K562 (cell line): Measurements from ENCODE around the gene FOXRED2. TPM values are rescaled to one million over a fixed set of nuclear protein-coding genes. Genes with fewer than 3 reads are reported as not detected.

Source experiments
- ATAC-seq: fragments of 200-7000 bp; cut with Tn5 transposase; 3 replicates; pipeline ENCODE4 v1.9.1; 2020; ENCODE audit warnings: moderate library complexity
- BruUV-seq: library from RNA; stranded (reverse); fragments of 400-500 nt; replicated peaks from 2 replicates; lab custom pipeline; 2021; lab: Mats Ljungman, UMichigan
- CTCF ChIA-PET: fragments of 300-600 bp; formaldehyde crosslinking; extraction: SDS; loops from one replicate; lab custom pipeline; 2021; ENCODE audit warnings: low intra/inter-chr PET ratio; lab: Yijun Ruan, JAX
- POLR2A ChIA-PET: fragments of 300-600, 350-650 bp; sonication (Branson Sonifier 250); formaldehyde crosslinking; extraction: SDS; loops from one replicate; lab custom pipeline; 2021; ENCODE audit warnings: antibody characterized with exemption, inconsistent platforms; lab: Yijun Ruan, JAX
- DNase-seq, 4 experiments: peaks; one replicate each; pipeline versions ENCODE4 v3.0.0 to v3.0.0-alpha.2; 2011 to 2018; ENCODE audit warnings: low spot score in 3 of 4, mixed read lengths in 3 of 4; ENCODE audit errors: extremely low read depth in 1 of 4
- FAIRE-seq: peaks from 2 replicates; lab custom pipeline; 2011; peaks lifted over from hg19 to GRCh38; lab: Jason Lieb, UNC
- H2AFZ ChIP-seq: 2 replicates; pipeline ENCODE4 v1.6.0; 2011; ENCODE audit warnings: low read depth, low read length, control low read depth, inconsistent platforms
- H3K27ac ChIP-seq: fragments of 200-600 bp; 3 replicates; pipeline ENCODE4 v1.8.0; 2011; ENCODE audit warnings: low read depth, mild to moderate bottlenecking, control low read depth, inconsistent platforms, low read length, moderate library complexity, mixed read lengths; ENCODE audit errors: extremely low read depth
- H3K27me3 ChIP-seq, 2 experiments: fragments of 300-600 bp in 1 of 2; 2 replicates in 1 of 2; 3 replicates in 1 of 2; pipeline versions ENCODE4 v1.6.0 to v1.8.0; 2011; ENCODE audit warnings: inconsistent platforms in 2 of 2, low read length in 2 of 2, mild to moderate bottlenecking in 1 of 2, mixed read lengths in 1 of 2, moderate library complexity in 1 of 2; ENCODE audit not compliant: control insufficient read depth in 2 of 2, insufficient read depth in 2 of 2
- H3K36me3 ChIP-seq: fragments of 300-600 bp; 3 replicates; pipeline ENCODE4 v1.8.0; 2011; ENCODE audit warnings: mild to moderate bottlenecking, low read length, inconsistent platforms; ENCODE audit not compliant: control insufficient read depth, insufficient read depth
- H3K4me1 ChIP-seq, 2 experiments: fragments of 200-600 bp in 1 of 2; replicated peaks in 1 of 2; 2 replicates in 1 of 2; 3 replicates in 1 of 2; pipeline versions ENCODE4 v1.5.1 to v1.8.0; 2011; ENCODE audit warnings: inconsistent platforms in 2 of 2, low read length in 2 of 2, mild to moderate bottlenecking in 1 of 2, mixed read lengths in 1 of 2, moderate library complexity in 1 of 2; ENCODE audit not compliant: control insufficient read depth in 2 of 2, insufficient read depth in 2 of 2
- H3K4me2 ChIP-seq: 2 replicates; pipeline ENCODE4 v1.6.1; 2011; ENCODE audit warnings: low read length, control low read depth, inconsistent platforms, mixed read lengths; ENCODE audit not compliant: insufficient read depth
- H3K4me3 ChIP-seq: fragments of 200-600 bp; sonication (generic), shearing (Covaris generic); 2 replicates; pipeline ENCODE4 v1.5.1; 2016; ENCODE audit warnings: control low read depth, inconsistent platforms
- H3K79me2 ChIP-seq: fragments of 200-600 bp; 3 replicates; pipeline ENCODE4 v1.8.0; 2011; ENCODE audit warnings: low read length, inconsistent platforms; ENCODE audit not compliant: control insufficient read depth, insufficient read depth
- H3K9ac ChIP-seq, 2 experiments: 2 replicates each; pipeline versions ENCODE4 v1.6.0 to v1.6.1; 2011; ENCODE audit warnings: low read depth in 2 of 2, low read length in 2 of 2, control low read depth in 1 of 2, inconsistent platforms in 1 of 2, mild to moderate bottlenecking in 1 of 2, mixed read lengths in 1 of 2; ENCODE audit not compliant: insufficient read depth in 1 of 2
- H3K9me1 ChIP-seq: one replicate; pipeline ENCODE4 v1.6.0; 2011; ENCODE audit warnings: inconsistent platforms, mild to moderate bottlenecking, low read length, moderate library complexity; ENCODE audit not compliant: control insufficient read depth, insufficient read depth
- H3K9me3 ChIP-seq: replicated peaks from 2 replicates; pipeline ENCODE4 v1.5.1; 2011; ENCODE audit warnings: low read depth, low read length, inconsistent platforms; ENCODE audit not compliant: control insufficient read depth, insufficient read depth
- H4K20me1 ChIP-seq: replicated peaks from 2 replicates; pipeline ENCODE4 v1.6.1; 2011; ENCODE audit warnings: low read length, inconsistent platforms, mixed read lengths; ENCODE audit not compliant: control insufficient read depth, insufficient read depth
- BACH1 ChIP-seq: fragments of 200-800 bp; sonication (Bioruptor generic); IDR thresholded peaks from 2 replicates; pipeline ENCODE4 v1.6.1; 2016; ENCODE audit warnings: missing genetic modification characterization, missing compliant biosample characterization
- CBX3 ChIP-seq, 2 experiments: IDR thresholded peaks; 1 replicate in 1 of 2; 2 replicates in 1 of 2; pipeline ENCODE4 v1.6.1; 2012; ENCODE audit warnings: inconsistent platforms in 2 of 2, low read length in 2 of 2, borderline replicate concordance in 1 of 2, control low read depth in 1 of 2
- CSDE1 ChIP-seq, 2 experiments: fragments of 450-650 bp; IDR thresholded peaks; 2 replicates each; pipeline ENCODE4 v1.6.1; 2016; ENCODE audit warnings: mild to moderate bottlenecking in 1 of 2
- DNMT1 ChIP-seq: fragments of 450-650 bp; IDR thresholded peaks from 2 replicates; pipeline ENCODE4 v1.6.1; 2016; ENCODE audit warnings: antibody characterized with exemption, mild to moderate bottlenecking
- FUS ChIP-seq: fragments of 200-400 bp; formaldehyde crosslinking; optimal IDR thresholded peaks from 2 replicates; pipeline ENCODE3; 2017; ENCODE audit warnings: low read depth, low read length
- HNRNPK ChIP-seq: fragments of 200-400 bp; formaldehyde crosslinking; IDR thresholded peaks from one replicate; pipeline ENCODE4 v1.6.1; 2018; ENCODE audit warnings: mild to moderate bottlenecking, low read depth, low read length; ENCODE audit not compliant: poor library complexity, severe bottlenecking
- HNRNPLL ChIP-seq: fragments of 200-400 bp; formaldehyde crosslinking; IDR thresholded peaks from 2 replicates; pipeline ENCODE4 v1.6.1; 2017; ENCODE audit warnings: low read length, low read depth, mild to moderate bottlenecking; ENCODE audit not compliant: poor library complexity, severe bottlenecking
- HOXB6 ChIP-seq: fragments of 250-450 bp; sonication (Bioruptor Pico); IDR thresholded peaks from 2 replicates; pipeline ENCODE4 v1.5.1; 2022; ENCODE audit warnings: mild to moderate bottlenecking, borderline replicate concordance
- MAFG ChIP-seq: fragments of 450-650 bp; conservative IDR thresholded peaks from 2 replicates; pipeline ENCODE4 v1.6.1; 2016; ENCODE audit warnings: missing genetic modification characterization, missing compliant biosample characterization
- NFYB ChIP-seq: IDR thresholded peaks from 2 replicates; pipeline ENCODE4 v1.6.1; 2011; ENCODE audit warnings: mild to moderate bottlenecking, moderate library complexity; ENCODE audit not compliant: insufficient read length; ENCODE audit errors: extremely low read depth
- POU5F1 ChIP-seq: fragments of 150-350 bp; IDR thresholded peaks from 2 replicates; pipeline ENCODE4 v1.6.1; 2014; ENCODE audit warnings: borderline replicate concordance, low read length, low read depth, mild to moderate bottlenecking; ENCODE audit not compliant: partially characterized antibody
- RBBP5 ChIP-seq: fragments of 200-600 bp; sonication (generic); IDR thresholded peaks from 2 replicates; pipeline ENCODE4 v1.6.1; 2012; ENCODE audit warnings: borderline replicate concordance, mild to moderate bottlenecking, low read length, control low read depth, inconsistent platforms; ENCODE audit not compliant: insufficient read depth, poor library complexity, severe bottlenecking
- RBM39 ChIP-seq: fragments of 200-400 bp; formaldehyde crosslinking; optimal IDR thresholded peaks from 2 replicates; pipeline ENCODE3; 2018; ENCODE audit warnings: low read depth, low read length
- ZNF217 ChIP-seq: sonication (generic); formaldehyde crosslinking; IDR thresholded peaks from 2 replicates; pipeline ENCODE4 v1.8.0; 2022; ENCODE audit warnings: mild to moderate bottlenecking, missing genetic modification reagents
- WGBS: fragments of 100-300 bp; shearing (Covaris generic); methylation state at CpG from one replicate; pipeline ENCODE4 v1.1.6; 2016; ENCODE audit warnings: low coverage, mixed read lengths; ENCODE audit not compliant: insufficient coverage; ENCODE audit errors: missing lambda C conversion rate; 5-methylcytosine and 5-hydroxymethylcytosine counted together
- in situ Hi-C: fragments of 300-500 bp; cut with MboI; formaldehyde crosslinking; loops from 4 replicates; pipeline ENCODE4 v1.15.0; 2018; ENCODE audit warnings: inconsistent platforms, mixed read lengths
- intact Hi-C: fragments of 100-400 bp; cut with micrococcal nuclease; formaldehyde crosslinking; loops from 2 replicates; pipeline ENCODE4 v1.14.2; 2022
- polyA plus RNA-seq, 8 experiments: library from polyadenylated mRNA; depleted of rRNA in 4 of 8; stranded (reverse) in 5 of 8; unstranded in 3 of 8; fragments of >200 nt; fragmentation: Nextera tagmentation in 2 of 8; fragmentation: Illumina TruSeq in 1 of 8; extraction: Ambion mirVana in 2 of 8; extraction: Trizol in 1 of 8; gene quantifications; 2 replicates each; pipeline versions ENCODE4 v1.2.1 to v1.2.3, GENCODE V29; 2011 to 2014; ENCODE audit warnings: inconsistent platforms in 1 of 8, missing spikeins in 1 of 8
- total RNA-seq, 7 experiments: library from RNA; depleted of rRNA in 6 of 7; stranded (reverse); fragments of >200 nt in 6 of 7; fragmentation: Illumina TruSeq in 2 of 7; extraction: Trizol in 2 of 7; gene quantifications; 2 replicates each; pipeline versions ENCODE4 v1.2.1 to v1.2.3, GENCODE V29; 2011 to 2021; ENCODE audit warnings: low replicate concordance in 1 of 7
- TF ChIP-seq, protein P1 (sequence below): fragments of 250-450 bp; sonication (Bioruptor Pico); IDR thresholded peaks from 2 replicates; pipeline ENCODE4 v1.5.0; 2021; ENCODE audit warnings: mild to moderate bottlenecking, borderline replicate concordance
- TF ChIP-seq, protein P2 (sequence below), 2 experiments: fragments of 450-650 bp in 1 of 2; sonication (generic) in 1 of 2; formaldehyde crosslinking; conservative IDR thresholded peaks; 2 replicates each; pipeline versions ENCODE4 v1.4.0 to v1.8.1; 2020 to 2022; ENCODE audit warnings: mild to moderate bottlenecking in 1 of 2, missing genetic modification reagents in 1 of 2

The FOXRED2 gene
- total and polyA plus RNA-seq, 9 of the 15 experiments (the other 6 are each of a cell fraction or from before 2014, with no cell fraction given), result 2.8 to 48.4 (median 7.8) TPM

DNA sequence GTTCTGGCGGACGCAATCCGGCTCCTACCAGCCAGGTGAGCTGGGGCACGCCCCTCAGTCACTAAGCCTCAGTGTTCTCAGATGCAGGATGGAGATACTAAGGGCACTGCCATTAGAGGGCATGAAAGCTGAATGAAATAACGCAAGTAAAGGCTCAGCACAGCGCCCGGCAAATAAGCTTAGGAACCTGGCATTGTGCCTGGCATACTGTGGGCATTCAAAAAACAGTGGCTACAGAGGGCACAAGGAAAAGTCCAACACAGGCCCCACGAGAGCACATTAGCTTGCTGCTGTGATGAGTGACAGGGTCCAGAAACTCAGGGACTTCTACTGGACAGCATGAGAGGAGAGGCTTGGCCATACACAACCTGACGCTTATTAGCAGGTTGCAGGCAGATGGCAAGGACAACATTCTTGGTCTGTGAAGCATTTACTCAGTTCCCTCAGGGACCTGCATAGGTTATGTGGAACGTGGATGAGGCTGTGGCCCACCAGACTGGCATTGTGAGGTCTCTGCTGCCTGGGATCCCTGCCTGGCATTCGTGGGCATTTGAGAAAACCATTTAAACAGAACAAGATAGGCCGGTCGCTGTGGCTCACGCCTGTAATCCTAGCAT lies 37.6 kb downstream of the FOXRED2 start:
- Histone ChIP-seq H3K36me3 (peaks cover 64% of the 10 kb centered on the region; the same call in 2 of the 3 replicates), H3K9ac (no peak overlapping the region), H3K4me2 (no peak overlapping the region), H3K79me2 (no peaks in the 10 kb centered on the region; the same call in 2 of the 3 replicates), H3K9me3 (no peaks in the 10 kb centered on the region), H3K4me3 (no peak overlapping the region), H3K4me1 (peaks cover 25 to 36% of the 10 kb centered on the region in 2 experiments), H4K20me1 (0 out of 2 replicates have a peak, but pooled peaks cover 3% of the 10 kb centered on the region), H3K27me3 (no peaks in the 10 kb centered on the region), H3K9me1 (no peaks in the 10 kb centered on the region), H2AFZ (no peak overlapping the region), H3K27ac (no peak overlapping the region)
- FAIRE-seq (no peak), ATAC-seq (no peak), DNase-seq (no peak)
- TF ChIP-seq DNMT1, result no peak
- TF ChIP-seq CSDE1 (IDR thresholded peaks at IDR 0.05), result no peak
- TF ChIP-seq MAFG (tag), result no peak
- no peak for TF ChIP-seq HOXB6 (CRISPR knock-in tag)
- TF ChIP-seq HNRNPK, result no peak
- TF ChIP-seq NFYB, result no peak
- no peak for TF ChIP-seq CBX3 (IDR thresholded peaks at IDR 0.05; ENCODE audit: borderline replicate concordance in 1 of 2, low read length in 2 of 2)
- TF ChIP-seq, protein P1, sequence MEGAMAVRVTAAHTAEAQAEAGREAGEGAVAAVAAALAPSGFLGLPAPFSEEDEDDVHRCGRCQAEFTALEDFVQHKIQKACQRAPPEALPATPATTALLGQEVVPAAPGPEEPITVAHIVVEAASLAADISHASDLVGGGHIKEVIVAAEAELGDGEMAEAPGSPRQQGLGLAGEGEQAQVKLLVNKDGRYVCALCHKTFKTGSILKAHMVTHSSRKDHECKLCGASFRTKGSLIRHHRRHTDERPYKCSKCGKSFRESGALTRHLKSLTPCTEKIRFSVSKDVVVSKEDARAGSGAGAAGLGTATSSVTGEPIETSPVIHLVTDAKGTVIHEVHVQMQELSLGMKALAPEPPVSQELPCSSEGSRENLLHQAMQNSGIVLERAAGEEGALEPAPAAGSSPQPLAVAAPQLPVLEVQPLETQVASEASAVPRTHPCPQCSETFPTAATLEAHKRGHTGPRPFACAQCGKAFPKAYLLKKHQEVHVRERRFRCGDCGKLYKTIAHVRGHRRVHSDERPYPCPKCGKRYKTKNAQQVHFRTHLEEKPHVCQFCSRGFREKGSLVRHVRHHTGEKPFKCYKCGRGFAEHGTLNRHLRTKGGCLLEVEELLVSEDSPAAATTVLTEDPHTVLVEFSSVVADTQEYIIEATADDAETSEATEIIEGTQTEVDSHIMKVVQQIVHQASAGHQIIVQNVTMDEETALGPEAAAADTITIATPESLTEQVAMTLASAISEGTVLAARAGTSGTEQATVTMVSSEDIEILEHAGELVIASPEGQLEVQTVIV (CRISPR knock-in tag), result no peak
- no peak for TF ChIP-seq POU5F1
- TF ChIP-seq BACH1 (tag), result no peak
- TF ChIP-seq RBBP5, result no peak
- no peak for TF ChIP-seq HNRNPLL
- no peak for TF ChIP-seq ZNF217
- TF ChIP-seq, protein P2, sequence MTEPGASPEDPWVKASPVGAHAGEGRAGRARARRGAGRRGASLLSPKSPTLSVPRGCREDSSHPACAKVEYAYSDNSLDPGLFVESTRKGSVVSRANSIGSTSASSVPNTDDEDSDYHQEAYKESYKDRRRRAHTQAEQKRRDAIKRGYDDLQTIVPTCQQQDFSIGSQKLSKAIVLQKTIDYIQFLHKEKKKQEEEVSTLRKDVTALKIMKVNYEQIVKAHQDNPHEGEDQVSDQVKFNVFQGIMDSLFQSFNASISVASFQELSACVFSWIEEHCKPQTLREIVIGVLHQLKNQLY (CRISPR knock-in tag; conservative IDR thresholded peaks at IDR 0.05), result no peak
- no peak for TF ChIP-seq FUS
- TF ChIP-seq RBM39, result no peak
- ChIA-PET POLR2A (interaction anchor here (1.7 kb wide), 1 partner anchor 10 kb away, joined by 6 read pairs; no protein-coding TSS in a partner anchor), CTCF (interaction anchor here (1.7 kb wide), 1 partner anchor 168 kb away, joined by 18 read pairs; no protein-coding TSS in a partner anchor)
- no TSS peak for BruUV-seq
- WGBS, result 94% methylated on average over 14 of the region's 14 CpGs
- intact Hi-C loops, result loop anchor here (5.0 kb wide), 1 partner anchor 102 kb away; no protein-coding TSS in a partner anchor
- in situ Hi-C loops, result loop anchor here (5.0 kb wide), 1 partner anchor 172 kb away; no protein-coding TSS in a partner anchor
